ENCODE data around the gene AKR1D1.

GRCh38 chr7:138115047-138115446, 38.8 kb downstream of the AKR1D1 start:
- TF ChIP-seq CTCF (IDR thresholded peaks at IDR 0.05) = no peak
- no peak for TF ChIP-seq POLR2A (IDR thresholded peaks at IDR 0.05)
